Panc1 (cell line): ENCODE results near the gene NF1.

Experiments
- SIN3A ChIP-seq: IDR thresholded peaks from 2 replicates; pipeline ENCODE4 v1.6.1; 2012; ENCODE audit warnings: low read depth, mild to moderate bottlenecking, low read length, moderate library complexity, borderline replicate concordance; ENCODE audit not compliant: insufficient read depth
- TF ChIP-seq, protein P1 (sequence below): fragments of 450-650 bp; IDR thresholded peaks from 2 replicates; pipeline ENCODE4 v1.5.1; 2017; ENCODE audit warnings: mild to moderate bottlenecking

DNA sequence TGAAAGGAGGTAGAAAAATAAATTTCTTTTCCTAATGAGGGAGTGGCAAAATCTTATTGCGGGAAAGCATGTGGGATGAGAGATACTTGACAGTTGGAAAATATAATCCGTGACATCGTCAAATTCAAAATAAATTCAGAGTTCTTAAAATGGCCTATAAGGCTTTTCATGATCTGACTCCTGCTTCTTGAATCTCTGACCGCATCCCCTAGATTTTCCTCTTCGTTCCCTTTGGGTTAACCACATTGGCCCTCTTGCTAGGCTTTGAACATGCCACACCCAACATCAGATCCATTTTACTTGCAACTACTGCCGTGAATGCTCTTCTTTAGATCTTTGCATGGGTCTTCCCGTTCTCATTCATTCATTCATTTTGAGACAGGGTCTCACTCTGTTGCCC, 50.1 kb downstream of the NF1 start:
- TF ChIP-seq, protein P1, sequence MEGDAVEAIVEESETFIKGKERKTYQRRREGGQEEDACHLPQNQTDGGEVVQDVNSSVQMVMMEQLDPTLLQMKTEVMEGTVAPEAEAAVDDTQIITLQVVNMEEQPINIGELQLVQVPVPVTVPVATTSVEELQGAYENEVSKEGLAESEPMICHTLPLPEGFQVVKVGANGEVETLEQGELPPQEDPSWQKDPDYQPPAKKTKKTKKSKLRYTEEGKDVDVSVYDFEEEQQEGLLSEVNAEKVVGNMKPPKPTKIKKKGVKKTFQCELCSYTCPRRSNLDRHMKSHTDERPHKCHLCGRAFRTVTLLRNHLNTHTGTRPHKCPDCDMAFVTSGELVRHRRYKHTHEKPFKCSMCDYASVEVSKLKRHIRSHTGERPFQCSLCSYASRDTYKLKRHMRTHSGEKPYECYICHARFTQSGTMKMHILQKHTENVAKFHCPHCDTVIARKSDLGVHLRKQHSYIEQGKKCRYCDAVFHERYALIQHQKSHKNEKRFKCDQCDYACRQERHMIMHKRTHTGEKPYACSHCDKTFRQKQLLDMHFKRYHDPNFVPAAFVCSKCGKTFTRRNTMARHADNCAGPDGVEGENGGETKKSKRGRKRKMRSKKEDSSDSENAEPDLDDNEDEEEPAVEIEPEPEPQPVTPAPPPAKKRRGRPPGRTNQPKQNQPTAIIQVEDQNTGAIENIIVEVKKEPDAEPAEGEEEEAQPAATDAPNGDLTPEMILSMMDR: no peak
- no peak for TF ChIP-seq SIN3A
